Measurements from ENCODE around the gene HOOK2. TPM values are rescaled to one million over a fixed set of nuclear protein-coding genes. Genes with fewer than 3 reads are reported as not detected.

Gene HOOK2
- total RNA-seq, 1 experiment from 2014 or later, result 19.0 TPM

DNA sequence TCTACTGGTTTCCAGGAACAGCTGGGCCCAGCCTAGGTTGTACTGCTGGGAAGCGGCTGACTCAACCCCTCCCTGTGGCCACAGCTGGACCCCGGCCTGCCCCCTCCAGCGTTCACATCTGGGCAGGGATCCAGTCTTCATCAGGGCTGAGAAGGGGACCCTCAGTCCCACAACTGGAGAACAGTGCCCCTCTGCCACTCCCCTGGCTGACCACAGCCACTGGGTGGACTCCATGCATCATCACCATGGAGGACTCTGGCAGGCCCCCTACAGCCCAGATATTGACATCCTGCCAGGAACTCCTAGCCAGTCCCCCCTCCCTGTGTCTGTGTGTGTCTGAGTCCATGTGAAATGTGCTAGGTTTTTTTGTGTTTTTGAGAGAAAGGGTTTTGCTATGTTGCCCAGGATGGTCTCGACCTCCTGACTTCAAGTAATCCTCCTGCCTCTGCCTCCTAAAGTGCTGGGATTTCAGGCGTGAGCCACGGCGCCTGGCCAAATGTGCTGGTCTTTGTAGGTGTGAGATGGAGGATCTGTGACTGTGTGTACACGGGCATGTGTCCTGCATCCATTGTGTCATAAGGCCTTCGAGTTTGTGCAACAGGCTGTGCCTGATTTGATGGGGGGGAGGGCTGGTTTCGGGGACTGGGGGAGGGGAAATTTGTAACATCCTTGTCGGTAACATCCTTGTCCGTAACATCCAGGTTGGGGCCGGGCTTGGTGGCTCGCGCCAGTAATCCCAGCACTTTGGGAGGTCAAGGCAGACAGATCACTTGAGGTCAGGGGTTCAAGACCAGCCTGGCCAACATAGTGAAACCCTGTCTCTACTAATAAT, 4.0 kb upstream of the HOOK2 start:
- DNase-seq, result peak; percentile 84 to 91
- Histone ChIP-seq H3K27ac (peak overlapping the region; percentile 96), H3K4me3 (peak overlapping the region; percentile 60), H3K36me3 (no peaks in the 10 kb centered on the region), H3K27me3 (no peaks in the 10 kb centered on the region), H3K4me1 (peaks cover 26% of the 10 kb centered on the region), H3K9me3 (replicated peaks) (no peaks in the 10 kb centered on the region)

DNA sequence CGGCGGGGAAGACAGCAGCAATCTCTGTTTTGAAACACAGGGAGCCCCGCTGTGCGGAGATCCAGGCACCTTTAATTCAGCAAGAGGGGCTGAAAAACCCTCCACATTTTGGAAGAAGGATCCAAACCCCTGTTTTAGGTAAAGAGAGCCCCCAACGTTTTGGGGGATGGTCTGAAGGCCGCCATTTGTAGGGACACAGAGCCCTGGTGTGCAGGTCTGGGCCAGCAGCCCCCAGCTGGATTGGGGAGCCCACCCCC, 3.5 kb upstream of the HOOK2 start:
- no peaks in the 10 kb centered on the region for H3K9me3 ChIP-seq (replicated peaks)
- H3K36me3 ChIP-seq, result no peaks in the 10 kb centered on the region
- H3K27ac ChIP-seq, result peak overlapping the region; percentile 96
- no peak for DNase-seq
- H3K4me3 ChIP-seq, result peak overlapping the region; percentile 60
- no peaks in the 10 kb centered on the region for H3K27me3 ChIP-seq
- H3K4me1 ChIP-seq, result peaks cover 23% of the 10 kb centered on the region

DNA sequence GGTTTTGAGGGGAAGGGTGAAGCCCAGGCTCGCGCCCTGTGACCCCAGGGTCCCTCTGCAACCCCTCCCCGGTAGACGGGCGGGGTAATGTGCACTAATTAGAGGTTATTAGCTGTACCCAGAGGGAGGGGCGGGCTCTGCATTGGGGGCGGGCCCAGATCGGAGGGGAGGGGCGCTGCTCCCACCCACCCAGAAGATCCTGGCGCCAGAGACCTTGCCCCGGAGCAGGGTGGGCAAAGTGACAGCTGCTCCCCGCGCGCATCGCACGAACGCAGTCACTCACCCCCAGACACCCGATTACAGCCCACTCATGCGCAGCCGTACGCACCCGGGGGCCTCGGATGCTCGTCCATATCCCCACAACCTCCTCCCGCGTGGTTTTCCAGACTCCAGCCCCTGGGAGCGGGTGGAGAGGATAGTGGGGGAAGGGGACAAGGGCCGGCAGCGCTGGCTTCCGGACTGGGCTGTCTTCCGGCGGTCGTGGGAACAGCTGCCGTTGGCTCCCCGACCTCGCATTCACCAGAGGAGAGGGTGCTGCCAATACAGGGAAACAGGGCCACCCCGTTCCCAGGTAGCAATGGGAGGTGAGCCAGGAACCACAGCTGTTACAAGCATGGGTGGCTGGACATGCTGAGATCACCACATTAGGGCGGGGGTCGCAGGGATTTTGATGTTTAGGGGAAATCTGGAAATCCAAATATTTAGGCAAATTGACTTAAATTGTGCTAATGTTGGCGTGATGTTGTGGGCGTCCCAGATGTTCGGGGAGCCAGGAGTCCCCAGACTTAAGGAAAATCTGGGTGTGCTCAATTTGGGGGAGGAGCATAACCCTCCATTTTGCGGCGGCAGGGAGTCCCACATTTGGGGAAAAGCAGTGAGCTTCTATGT, 2.9 kb upstream of the HOOK2 start:
- peak; percentile 94 to 96 for DNase-seq
- H3K9me3 ChIP-seq (replicated peaks), result no peaks in the 10 kb centered on the region

DNA sequence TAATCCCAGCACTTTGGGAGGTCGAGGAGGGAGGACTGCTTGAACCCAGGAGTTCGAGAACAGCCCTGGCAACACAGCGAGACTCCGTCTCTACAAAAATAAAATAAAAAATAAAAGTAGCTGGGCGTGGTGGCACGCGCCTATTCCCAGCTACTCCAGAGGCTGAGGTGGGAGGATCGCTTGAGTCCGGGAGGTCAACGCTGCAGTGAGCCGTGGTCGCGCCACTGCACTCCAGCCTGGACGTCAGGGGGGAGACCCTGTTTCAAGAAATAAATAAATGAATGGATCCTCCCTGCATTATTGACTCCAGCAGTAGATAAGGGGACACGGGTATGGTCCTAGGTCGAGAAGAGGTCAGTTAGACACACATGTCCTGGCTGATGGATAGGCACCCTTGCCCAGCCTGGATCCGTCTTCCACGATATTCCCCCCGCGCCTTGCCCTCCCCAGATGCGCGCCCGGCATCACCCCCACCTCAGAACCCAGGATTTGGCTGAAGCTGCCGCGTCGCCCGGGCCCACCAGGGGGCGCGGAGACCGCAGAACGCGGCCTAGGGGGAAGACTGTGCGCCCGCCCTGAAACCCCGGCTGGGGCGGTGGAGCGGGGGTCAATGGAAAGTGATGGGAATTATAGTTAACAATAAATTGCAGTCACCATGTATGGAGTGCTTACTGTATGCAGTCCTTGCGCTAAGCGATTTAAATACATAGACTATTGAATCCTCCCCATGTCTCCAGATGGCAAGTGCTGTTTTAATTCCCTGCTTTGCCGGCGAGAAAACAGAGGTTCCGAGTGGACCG, 2.1 kb upstream of the HOOK2 start:
- peak; percentile 91 to 94 for DNase-seq
- Histone ChIP-seq H3K9me3 (replicated peaks) (no peaks in the 10 kb centered on the region), H3K27ac (peak overlapping the region; percentile 96), H3K4me1 (peaks cover 20% of the 10 kb centered on the region), H3K27me3 (no peaks in the 10 kb centered on the region), H3K36me3 (no peaks in the 10 kb centered on the region), H3K4me3 (peak overlapping the region; percentile 60)

More for the DNA sequence above, 2.9 kb upstream of the HOOK2 start:
- no peaks in the 10 kb centered on the region for H3K36me3 ChIP-seq
- no peaks in the 10 kb centered on the region for H3K27me3 ChIP-seq
- peak overlapping the region; percentile 96 for H3K27ac ChIP-seq
- H3K4me1 ChIP-seq, result peaks cover 20% of the 10 kb centered on the region
- H3K4me3 ChIP-seq, result peak overlapping the region; percentile 60

DNA sequence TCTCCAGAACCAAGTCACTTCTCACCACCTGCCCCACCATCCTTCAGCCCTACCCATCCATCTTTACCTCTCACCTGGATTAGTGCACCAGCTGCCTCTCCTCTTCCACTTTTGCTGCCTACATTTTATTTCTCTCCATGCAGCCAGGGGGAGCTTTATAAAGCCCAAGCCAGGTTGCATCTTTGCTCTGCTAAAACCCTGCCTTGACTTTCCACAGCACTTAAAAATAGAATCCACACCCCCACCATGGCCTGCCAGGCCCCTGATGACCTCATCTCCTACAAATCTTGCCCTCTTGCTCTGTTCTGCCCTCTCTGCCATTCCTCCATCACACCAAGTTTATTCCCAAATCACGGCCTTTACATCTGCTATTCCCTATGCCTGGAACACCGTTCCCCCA, 1.8 kb downstream of the HOOK2 start:
- Histone ChIP-seq H3K27ac (no peak overlapping the region), H3K9me3 (replicated peaks) (no peaks in the 10 kb centered on the region), H3K4me1 (peaks cover 6% of the 10 kb centered on the region), H3K36me3 (0 out of 2 replicates have a peak, but pooled peaks cover 3% of the 10 kb centered on the region), H3K27me3 (no peaks in the 10 kb centered on the region), H3K4me3 (no peak overlapping the region)
- DNase-seq, result peak; percentile 37 to 39

DNA sequence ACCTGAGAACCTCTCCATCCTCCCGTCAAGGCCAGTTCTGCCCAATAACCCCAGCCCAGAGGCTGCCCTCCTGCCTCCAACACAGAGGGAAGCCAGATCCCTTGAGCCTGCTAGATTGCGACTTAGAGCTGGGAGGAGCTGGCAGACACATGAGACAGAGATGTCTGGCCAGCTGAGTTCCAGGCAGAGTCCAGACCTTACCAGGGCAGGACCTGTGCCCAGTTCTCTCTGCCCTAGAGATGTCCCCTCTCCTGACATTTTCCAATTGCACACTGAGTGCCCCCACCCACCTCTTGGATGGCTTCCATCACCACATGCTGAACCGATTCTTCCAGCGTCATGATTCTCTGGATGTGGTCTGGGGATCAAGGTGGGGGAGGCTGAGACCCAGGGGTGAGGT, 3.0 kb downstream of the HOOK2 start:
- Histone ChIP-seq H3K4me3 (no peak overlapping the region), H3K27me3 (no peaks in the 10 kb centered on the region), H3K9me3 (replicated peaks) (no peaks in the 10 kb centered on the region), H3K36me3 (0 out of 2 replicates have a peak, but pooled peaks cover 3% of the 10 kb centered on the region), H3K27ac (no peak overlapping the region), H3K4me1 (peaks cover 5% of the 10 kb centered on the region)
- DNase-seq, result no peak

DNA sequence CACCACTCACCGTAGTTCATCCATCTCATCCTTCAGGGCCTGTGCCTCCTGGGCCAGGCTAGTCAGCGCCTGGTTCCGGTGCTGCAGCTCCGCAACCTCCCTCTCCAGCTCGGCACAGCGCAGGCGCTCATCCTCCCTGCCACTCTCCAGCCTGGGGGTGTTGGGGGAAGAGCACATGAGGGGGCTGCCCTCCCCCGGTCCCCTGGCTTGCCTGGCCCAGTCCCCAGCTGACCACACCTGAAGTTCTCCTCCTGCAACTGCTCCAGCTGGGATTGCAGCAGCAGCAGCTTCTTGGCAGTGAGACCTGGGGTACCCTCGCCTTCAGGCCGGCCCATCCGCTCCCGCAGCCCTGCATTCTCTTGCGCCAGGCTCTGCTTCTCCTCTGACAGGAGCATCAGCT, 4.4 kb downstream of the HOOK2 start:
- H3K9me3 ChIP-seq (replicated peaks), result no peaks in the 10 kb centered on the region
- H3K4me3 ChIP-seq, result no peak overlapping the region
- no peak overlapping the region for H3K27ac ChIP-seq
- DNase-seq, result no peak
- H3K4me1 ChIP-seq, result peaks cover 5% of the 10 kb centered on the region
- 0 out of 2 replicates have a peak, but pooled peaks cover 3% of the 10 kb centered on the region for H3K36me3 ChIP-seq
- H3K27me3 ChIP-seq, result no peaks in the 10 kb centered on the region

DNA sequence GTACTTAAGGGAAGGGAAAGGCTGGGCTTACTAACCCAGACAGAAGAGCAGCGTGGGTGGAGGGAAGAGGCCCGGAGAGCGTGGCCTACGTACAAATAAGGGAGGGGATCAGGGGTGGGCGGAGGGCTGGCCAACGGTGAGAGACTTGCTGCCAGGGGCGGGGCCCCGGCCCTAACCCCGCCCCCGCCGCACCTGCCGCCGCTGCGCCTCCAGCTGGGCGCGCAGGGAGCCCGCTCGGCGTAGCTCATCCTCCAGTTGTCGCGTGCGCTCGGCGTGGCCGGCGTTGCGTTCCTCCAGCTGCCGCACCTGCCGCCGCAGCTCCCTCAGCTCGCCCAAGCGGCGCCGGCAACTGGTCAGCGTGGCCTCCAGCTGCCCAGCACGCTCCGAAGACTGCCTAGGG, 5.7 kb downstream of the HOOK2 start:
- Histone ChIP-seq H3K4me3 (no peak overlapping the region), H3K27ac (no peak overlapping the region), H3K4me1 (peaks cover 5% of the 10 kb centered on the region), H3K27me3 (no peaks in the 10 kb centered on the region), H3K36me3 (0 out of 2 replicates have a peak, but pooled peaks cover 3% of the 10 kb centered on the region), H3K9me3 (replicated peaks) (no peaks in the 10 kb centered on the region)
- peak; percentile 62 to 72 for DNase-seq

DNA sequence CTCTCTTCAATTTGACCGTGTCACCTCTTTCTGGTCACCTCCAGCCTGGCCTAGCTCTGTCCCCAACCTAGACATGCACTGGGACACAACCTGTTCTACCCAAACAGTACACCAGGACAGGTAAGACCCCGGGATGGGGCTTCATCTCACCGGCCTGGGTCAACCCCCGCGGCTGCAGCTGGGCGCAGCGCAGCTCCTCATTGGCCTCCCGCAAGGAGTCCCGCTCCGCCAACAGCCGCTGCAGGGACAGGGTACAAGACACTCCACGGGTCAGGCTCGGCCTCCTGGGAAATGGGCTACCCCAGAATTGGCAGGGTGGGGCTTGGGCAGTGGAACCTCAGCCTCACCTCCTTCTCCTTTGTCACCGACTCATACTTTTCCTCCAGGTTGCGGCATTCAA, 7.7 kb downstream of the HOOK2 start:
- H3K9me3 ChIP-seq (replicated peaks), result no peaks in the 10 kb centered on the region
- H3K36me3 ChIP-seq, result peaks cover 10% of the 10 kb centered on the region; the same call in 1 of the 2 replicates
- no peak for DNase-seq
- H3K27ac ChIP-seq, result no peak overlapping the region
- H3K27me3 ChIP-seq, result no peaks in the 10 kb centered on the region
- no peaks in the 10 kb centered on the region for H3K4me1 ChIP-seq
- no peak overlapping the region for H3K4me3 ChIP-seq

DNA sequence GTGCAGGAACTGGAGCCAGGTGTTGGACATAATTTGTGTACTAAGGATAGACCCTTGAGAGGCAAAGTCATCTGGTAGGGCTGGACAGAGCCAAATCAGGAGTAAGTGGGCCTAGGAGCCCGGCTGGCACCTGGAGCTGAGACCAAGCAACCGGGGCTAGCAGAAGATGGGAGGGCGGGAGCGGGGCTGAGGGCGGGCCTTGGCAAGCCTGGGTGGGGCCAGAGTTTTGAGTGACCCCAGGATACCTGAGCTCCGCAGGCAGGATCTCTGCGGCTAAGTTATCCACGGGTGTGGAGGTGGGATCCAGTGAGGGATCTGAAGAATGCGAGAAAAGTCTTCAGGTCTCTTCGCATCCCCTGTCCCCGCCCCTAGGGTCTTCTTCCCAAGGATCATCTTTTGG, 8.2 kb downstream of the HOOK2 start:
- no peaks in the 10 kb centered on the region for H3K4me1 ChIP-seq
- no peak overlapping the region for H3K4me3 ChIP-seq
- no peaks in the 10 kb centered on the region for H3K9me3 ChIP-seq (replicated peaks)
- no peak for DNase-seq
- no peaks in the 10 kb centered on the region for H3K27me3 ChIP-seq
- H3K27ac ChIP-seq, result no peak overlapping the region
- H3K36me3 ChIP-seq, result peaks cover 10% of the 10 kb centered on the region; the same call in 1 of the 2 replicates

DNA sequence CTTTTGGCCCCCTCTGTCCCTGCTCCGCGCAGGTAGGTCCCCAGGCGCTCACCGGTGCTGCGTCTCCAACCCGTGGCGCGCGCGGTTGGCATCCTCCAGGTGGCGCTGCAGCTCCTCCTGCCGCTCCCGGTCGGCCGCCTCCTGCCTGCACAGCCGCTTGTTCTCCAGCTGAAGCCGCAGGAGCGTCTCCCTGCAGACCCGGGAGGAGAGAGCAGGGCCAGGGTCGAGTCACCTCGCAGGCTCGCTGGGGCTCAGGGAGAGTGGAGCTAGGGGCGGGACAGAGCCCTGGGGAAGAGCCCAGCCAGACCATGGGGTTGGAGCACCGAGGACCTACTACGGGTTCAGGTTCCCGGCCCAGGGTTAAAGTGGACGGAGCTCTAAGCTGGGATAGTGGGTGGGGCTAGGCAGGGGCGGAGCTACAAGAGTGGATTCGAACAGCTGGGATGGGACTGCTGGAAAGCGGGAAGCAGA, 9.3 kb downstream of the HOOK2 start:
- peak; percentile 78 to 80 for DNase-seq
- Histone ChIP-seq H3K36me3 (peaks cover 10% of the 10 kb centered on the region; the same call in 1 of the 2 replicates), H3K4me3 (peak overlapping the region; percentile 47), H3K27me3 (no peaks in the 10 kb centered on the region), H3K27ac (no peak overlapping the region), H3K9me3 (replicated peaks) (no peaks in the 10 kb centered on the region), H3K4me1 (no peaks in the 10 kb centered on the region)

DNA sequence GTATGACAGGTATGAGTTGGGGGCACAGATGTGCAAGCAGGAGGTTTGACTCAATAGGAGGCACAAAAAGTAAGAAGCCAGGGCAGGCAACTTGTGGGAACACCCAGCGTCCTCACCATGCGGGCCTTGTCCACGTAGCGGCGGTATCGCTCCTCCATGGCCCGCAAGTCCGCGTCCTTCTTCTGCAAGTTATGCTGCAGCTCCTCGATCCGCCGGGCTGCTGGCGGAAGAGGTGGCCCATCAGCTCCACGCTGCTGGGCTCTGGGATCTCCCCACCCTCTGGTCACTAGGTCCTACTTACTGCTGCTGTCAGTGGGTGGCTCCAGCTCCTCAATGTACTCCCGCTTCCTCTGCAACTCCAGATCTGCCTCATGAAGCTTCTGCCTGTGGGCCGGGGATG, 10.7 kb downstream of the HOOK2 start:
- Histone ChIP-seq H3K36me3 (peaks cover 10% of the 10 kb centered on the region; the same call in 1 of the 2 replicates), H3K4me3 (no peak overlapping the region), H3K9me3 (replicated peaks) (no peaks in the 10 kb centered on the region), H3K27me3 (no peaks in the 10 kb centered on the region), H3K27ac (no peak overlapping the region), H3K4me1 (no peaks in the 10 kb centered on the region)
- DNase-seq, result no peak

DNA sequence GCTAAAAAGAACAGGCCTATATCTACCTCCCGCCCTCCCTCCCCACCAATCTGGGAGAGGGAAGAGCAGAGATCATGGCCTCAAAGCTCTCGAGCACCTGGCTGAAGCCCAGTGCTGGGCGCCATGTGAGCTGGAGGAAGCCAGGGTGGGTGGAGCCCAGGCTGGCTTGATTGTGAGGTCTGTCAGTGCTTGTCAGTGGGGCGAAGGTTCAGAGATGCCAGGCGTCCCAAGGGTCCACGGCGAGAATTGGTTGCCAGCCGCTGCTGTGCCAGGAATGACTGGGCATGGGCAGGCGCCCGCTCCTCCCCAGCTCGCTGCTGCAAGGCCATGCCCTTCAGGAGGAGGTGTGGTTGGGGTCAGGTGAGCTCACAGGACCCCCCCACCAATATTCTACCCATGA, 12.3 kb downstream of the HOOK2 start:
- H3K9me3 ChIP-seq (replicated peaks), result no peaks in the 10 kb centered on the region
- H3K36me3 ChIP-seq, result peaks cover 7% of the 10 kb centered on the region; the same call in 1 of the 2 replicates
- no peaks in the 10 kb centered on the region for H3K4me1 ChIP-seq
- no peaks in the 10 kb centered on the region for H3K27me3 ChIP-seq
- H3K4me3 ChIP-seq, result no peak overlapping the region
- H3K27ac ChIP-seq, result no peak overlapping the region
- DNase-seq, result no peak

DNA sequence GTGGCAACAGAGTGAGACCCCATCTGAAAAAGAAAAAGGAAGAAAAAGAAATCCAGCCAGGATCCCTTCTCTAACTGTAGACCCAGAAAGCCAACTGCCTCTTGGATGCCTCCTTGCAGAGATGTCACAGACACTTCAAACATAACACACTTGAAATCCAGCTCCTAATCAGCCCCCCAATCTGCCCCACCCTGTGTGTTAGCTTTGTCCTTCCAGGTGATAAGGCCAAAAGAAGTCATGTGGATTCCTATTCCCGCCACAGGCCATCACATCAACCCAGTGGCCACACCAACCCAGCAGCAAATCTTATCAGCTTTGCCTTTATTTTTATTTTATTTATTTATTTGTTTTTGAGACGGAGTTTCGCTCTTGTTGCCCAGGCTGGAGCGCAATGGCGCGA, 15.7 kb downstream of the HOOK2 start:
- H3K9me3 ChIP-seq (replicated peaks), result no peaks in the 10 kb centered on the region
- H3K36me3 ChIP-seq, result peaks cover 7% of the 10 kb centered on the region; the same call in 1 of the 2 replicates
- no peaks in the 10 kb centered on the region for H3K4me1 ChIP-seq
- no peak overlapping the region for H3K27ac ChIP-seq
- no peak for DNase-seq
- H3K4me3 ChIP-seq, result no peak overlapping the region
- H3K27me3 ChIP-seq, result no peaks in the 10 kb centered on the region

Measured in SJCRH30 (cell line).